HepG2 (cell line): ENCODE measurements around the gene ILKAP. TPM values are rescaled to one million over a fixed set of nuclear protein-coding genes. Genes with fewer than 3 reads are reported as not detected.

Experiments used
- ATAC-seq: fragments of 200-7000 bp; cut with Tn5 transposase; 3 replicates; pipeline ENCODE4 v1.9.1; 2020; ENCODE audit warnings: mild to moderate bottlenecking, moderate library complexity
- BruUV-seq: library from RNA; stranded (reverse); fragments of 400-500 nt; replicated peaks from 2 replicates; lab custom pipeline; 2021; lab: Mats Ljungman, UMichigan
- CTCF ChIA-PET: fragments of 300-600 bp; formaldehyde crosslinking; extraction: SDS; loops from one replicate; lab custom pipeline; 2021; ENCODE audit warnings: low total read pairs, inconsistent platforms, low intra/inter-chr PET ratio; lab: Yijun Ruan, JAX
- POLR2A ChIA-PET: fragments of 350-600 bp; sonication (Branson Sonifier 250); formaldehyde crosslinking; loops from one replicate; lab custom pipeline; 2020; ENCODE audit warnings: antibody characterized with exemption, inconsistent platforms; lab: Yijun Ruan, JAX
- DNase-seq: peaks from one replicate; pipeline ENCODE4 v3.0.0-alpha.2; 2015; ENCODE audit warnings: low spot score
- FAIRE-seq: peaks from 3 replicates; lab custom pipeline; 2011; peaks lifted over from hg19 to GRCh38; lab: Jason Lieb, UNC
- H2AFZ ChIP-seq: one replicate; pipeline ENCODE4 v1.6.1; 2011; ENCODE audit warnings: low read length, inconsistent platforms
- H3K27ac ChIP-seq: fragments of 300-600 bp; 3 replicates; pipeline ENCODE4 v1.8.0; 2011; ENCODE audit warnings: mixed run types, mild to moderate bottlenecking, mixed read lengths, low read length, inconsistent platforms; ENCODE audit not compliant: insufficient read depth; ENCODE audit errors: extremely low read length
- H3K27me3 ChIP-seq, 2 experiments: fragments of 200-600 bp in 1 of 2; 2 replicates in 1 of 2; 3 replicates in 1 of 2; pipeline versions ENCODE4 v1.6.0 to v1.8.0; 2011; ENCODE audit warnings: low read length in 2 of 2, mild to moderate bottlenecking in 2 of 2, moderate library complexity in 2 of 2, inconsistent platforms in 1 of 2; ENCODE audit not compliant: insufficient read depth in 2 of 2, control insufficient read depth in 1 of 2
- H3K36me3 ChIP-seq, 2 experiments: fragments of 200-600 bp in 1 of 2; replicated peaks in 1 of 2; 2 replicates in 1 of 2; 3 replicates in 1 of 2; pipeline versions ENCODE4 v1.5.1 to v1.8.0; 2011; ENCODE audit warnings: low read length in 2 of 2, inconsistent platforms in 1 of 2; ENCODE audit not compliant: insufficient read depth in 2 of 2, control insufficient read depth in 1 of 2
- H3K4me1 ChIP-seq: 2 replicates; pipeline ENCODE4 v1.5.1; 2012; ENCODE audit warnings: low read length, inconsistent platforms; ENCODE audit not compliant: insufficient read depth
- H3K4me2 ChIP-seq: 2 replicates; pipeline ENCODE4 v1.6.0; 2011; ENCODE audit warnings: low read depth, low read length, inconsistent platforms
- H3K4me3 ChIP-seq, 3 experiments: fragments of 200-600 bp in 1 of 3; sonication (generic), shearing (Covaris generic) in 1 of 3; replicated peaks in 1 of 3; 2 replicates each; pipeline ENCODE4 v1.5.1; 2011 to 2016; ENCODE audit warnings: low read length in 3 of 3, inconsistent platforms in 2 of 3, low read depth in 2 of 3, mild to moderate bottlenecking in 2 of 3, control low read depth in 1 of 3, mixed read lengths in 1 of 3; ENCODE audit not compliant: insufficient read depth in 1 of 3
- H3K79me2 ChIP-seq: one replicate; pipeline ENCODE4 v1.6.1; 2011; ENCODE audit warnings: low read length, inconsistent platforms; ENCODE audit not compliant: insufficient read depth
- H3K9ac ChIP-seq: 2 replicates; pipeline ENCODE4 v1.6.0; 2011; ENCODE audit warnings: mild to moderate bottlenecking, low read depth, low read length, inconsistent platforms; ENCODE audit not compliant: insufficient read depth
- H3K9me3 ChIP-seq: 2 replicates; pipeline ENCODE4 v1.5.1; 2012; ENCODE audit warnings: mild to moderate bottlenecking, low read length
- H4K20me1 ChIP-seq: 2 replicates; pipeline ENCODE4 v1.6.0; 2011; ENCODE audit warnings: inconsistent platforms, mild to moderate bottlenecking, low read length, moderate library complexity; ENCODE audit not compliant: insufficient read depth
- ATRX ChIP-seq: sonication (generic); formaldehyde crosslinking; IDR thresholded peaks from 2 replicates; pipeline ENCODE4 v1.4.0; 2020; ENCODE audit warnings: missing genetic modification reagents, borderline replicate concordance
- FOXK2 ChIP-seq: fragments of 450-650 bp; IDR thresholded peaks from 2 replicates; pipeline ENCODE4 v1.6.1; 2016
- HNRNPH1 ChIP-seq: fragments of 200-400 bp; formaldehyde crosslinking; optimal IDR thresholded peaks from 2 replicates; pipeline ENCODE3; 2017; ENCODE audit warnings: mild to moderate bottlenecking, low read depth, low read length
- NBN ChIP-seq: fragments of 450-650 bp; conservative IDR thresholded peaks from 2 replicates; pipeline ENCODE4 v1.6.1; 2017
- PTBP1 ChIP-seq: fragments of 200-400 bp; formaldehyde crosslinking; IDR thresholded peaks from 2 replicates; pipeline ENCODE4 v1.6.1; 2018; ENCODE audit warnings: low read length, low read depth; ENCODE audit not compliant: poor library complexity, severe bottlenecking
- RARG ChIP-seq: sonication (generic); formaldehyde crosslinking; IDR thresholded peaks from 2 replicates; pipeline ENCODE4 v1.4.0; 2020; ENCODE audit warnings: low read depth, mild to moderate bottlenecking, missing genetic modification reagents
- RBAK ChIP-seq: sonication (generic); formaldehyde crosslinking; IDR thresholded peaks from 2 replicates; pipeline ENCODE4 v1.5.1; 2020; ENCODE audit warnings: mild to moderate bottlenecking, missing genetic modification reagents
- SIN3A ChIP-seq: IDR thresholded peaks from 2 replicates; pipeline ENCODE4 v1.6.1; 2011; ENCODE audit warnings: low read depth, mild to moderate bottlenecking, control low read depth, low read length, borderline replicate concordance
- TEAD3 ChIP-seq: optimal IDR thresholded peaks from 2 replicates; pipeline ENCODE3; 2016; ENCODE audit warnings: borderline replicate concordance
- THAP11 ChIP-seq: IDR thresholded peaks from 2 replicates; pipeline ENCODE4 v1.6.1; 2016; ENCODE audit warnings: missing biosample characterization, missing genetic modification reagents
- ZFP37 ChIP-seq: sonication (generic); formaldehyde crosslinking; IDR thresholded peaks from 2 replicates; pipeline ENCODE4 v1.4.0; 2020; ENCODE audit warnings: missing genetic modification reagents, borderline replicate concordance
- ZNF33B ChIP-seq: sonication (generic); formaldehyde crosslinking; IDR thresholded peaks from 2 replicates; pipeline ENCODE4 v1.5.1; 2020; ENCODE audit warnings: mild to moderate bottlenecking, missing genetic modification reagents
- ZNF343 ChIP-seq: sonication (generic); formaldehyde crosslinking; IDR thresholded peaks from 2 replicates; pipeline ENCODE4 v1.4.0; 2020; ENCODE audit warnings: mild to moderate bottlenecking, missing genetic modification reagents
- ZNF430 ChIP-seq: sonication (generic); formaldehyde crosslinking; IDR thresholded peaks from 2 replicates; pipeline ENCODE4 v1.9.0; 2021; ENCODE audit warnings: mild to moderate bottlenecking, missing genetic modification reagents
- ZNF432 ChIP-seq: sonication (generic); formaldehyde crosslinking; IDR thresholded peaks from 2 replicates; pipeline ENCODE4 v1.5.0; 2020; ENCODE audit warnings: missing genetic modification reagents, mild to moderate bottlenecking, borderline replicate concordance
- ZNF570 ChIP-seq: sonication (generic); formaldehyde crosslinking; IDR thresholded peaks from 2 replicates; pipeline ENCODE4 v1.4.0; 2020; ENCODE audit warnings: mild to moderate bottlenecking, missing genetic modification reagents, borderline replicate concordance
- ZNF598 ChIP-seq: sonication (generic); formaldehyde crosslinking; IDR thresholded peaks from 2 replicates; pipeline ENCODE4 v1.5.1; 2020; ENCODE audit warnings: mild to moderate bottlenecking, missing genetic modification reagents, borderline replicate concordance
- WGBS: methylation state at CpG from one replicate; pipeline ENCODE4 v1.1.6; 2017; ENCODE audit warnings: low lambda C conversion rate; 5-methylcytosine and 5-hydroxymethylcytosine counted together
- in situ Hi-C: cut with HindIII; loops from 2 replicates; pipeline ENCODE4 v1.10.0; 2017; ENCODE audit warnings: low pct_unique_long_range_greater_than_20kb; ENCODE audit not compliant: extremely low pct_ligation_motif_present
- intact Hi-C: fragments of 100-400 bp; cut with micrococcal nuclease; formaldehyde crosslinking; loops from one replicate; pipeline ENCODE4 v1.10.0; 2022; ENCODE audit not compliant: unreplicated experiment
- polyA plus RNA-seq, 8 experiments: library from polyadenylated mRNA; depleted of rRNA in 3 of 8; stranded (reverse) in 7 of 8; unstranded in 1 of 8; fragments of >200 nt; fragmentation: Illumina TruSeq in 4 of 8; extraction: Trizol in 4 of 8; gene quantifications; 2 replicates each; pipeline versions ENCODE4 v1.2.1 to v1.2.3, GENCODE V29; 2011 to 2016; ENCODE audit warnings: low read depth in 4 of 8, missing spikeins in 1 of 8, mixed read lengths in 1 of 8; ENCODE audit not compliant: insufficient read depth in 1 of 8
- total RNA-seq, 5 experiments: library from RNA; depleted of rRNA; stranded (reverse); fragments of >200 nt; fragmentation: Illumina TruSeq; extraction: Trizol; gene quantifications; 2 replicates each; pipeline ENCODE4 v1.2.3, GENCODE V29; 2016; ENCODE audit warnings: low read depth in 1 of 5
- TF ChIP-seq, protein P1 (sequence below): sonication (generic); formaldehyde crosslinking; IDR thresholded peaks from 2 replicates; pipeline ENCODE4 v1.8.1; 2023; ENCODE audit warnings: mild to moderate bottlenecking, missing genetic modification reagents
- TF ChIP-seq, protein P2 (sequence below): sonication (generic); formaldehyde crosslinking; IDR thresholded peaks from 2 replicates; pipeline ENCODE4 v1.4.0; 2020; ENCODE audit warnings: missing genetic modification reagents
- TF ChIP-seq, protein P3 (sequence below): sonication (generic); formaldehyde crosslinking; conservative IDR thresholded peaks from 2 replicates; pipeline ENCODE4 v1.4.0; 2020; ENCODE audit warnings: missing genetic modification reagents

Gene ILKAP
- total and polyA plus RNA-seq, 2 of the 13 experiments (the other 11 are each of a cell fraction or from before 2014, with no cell fraction given): 29.6 to 33.1 TPM

DNA sequence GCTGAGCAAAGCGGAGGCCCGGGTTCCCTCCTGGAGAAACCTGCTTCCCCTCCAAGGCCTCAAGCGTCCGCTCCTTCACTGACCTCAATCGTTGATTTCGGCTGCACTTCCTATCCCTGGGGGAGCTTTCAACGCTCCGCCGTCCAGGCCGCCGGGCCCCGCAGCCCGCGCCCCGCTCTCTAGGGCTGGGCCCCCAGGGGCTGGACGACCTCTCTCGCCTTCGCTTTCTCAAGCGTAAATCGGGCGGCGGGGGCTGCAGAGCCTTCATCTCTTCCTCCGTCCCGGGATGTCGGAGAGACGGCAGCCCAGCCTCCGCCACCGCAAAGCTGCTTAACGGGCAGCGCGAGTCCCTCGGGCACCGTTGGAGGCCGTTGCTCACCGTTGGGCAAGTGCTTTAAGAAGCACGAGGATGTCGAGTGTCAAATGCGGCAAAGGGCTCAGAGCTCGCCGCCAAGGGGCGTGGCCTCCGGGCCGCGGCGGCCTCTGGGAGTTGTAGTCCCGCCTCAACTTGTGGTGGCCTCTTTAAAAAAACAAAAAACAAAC is 27.8 kb upstream of the ILKAP start:
- no peaks in the 10 kb centered on the region for H3K79me2 ChIP-seq
- H3K9ac ChIP-seq: no peak overlapping the region
- no peak for FAIRE-seq
- CTCF ChIA-PET: no interaction called here
- no peak overlapping the region for H3K27ac ChIP-seq
- no TSS peak for BruUV-seq
- no peak for ATAC-seq
- no peak overlapping the region for H2AFZ ChIP-seq
- 74% methylated on average over 46 of the region's 46 CpGs for WGBS
- H3K4me2 ChIP-seq: no peak overlapping the region
- POLR2A ChIA-PET: no interaction called here
- no peaks in the 10 kb centered on the region for H3K9me3 ChIP-seq
- H3K4me3 ChIP-seq: no peak overlapping the region
- no peaks in the 10 kb centered on the region for H3K36me3 ChIP-seq
- DNase-seq: no peak
- H3K4me1 ChIP-seq: peaks cover under 1% of the 10 kb centered on the region; the same call in 1 of the 2 replicates
- H4K20me1 ChIP-seq: no peaks in the 10 kb centered on the region
- in situ Hi-C loops: no loop called here
- intact Hi-C loops: no loop called here
- H3K27me3 ChIP-seq: peaks cover 9 to 44% of the 10 kb centered on the region in 2 experiments
- no peak for TF ChIP-seq RARG (CRISPR knock-in tag)
- TF ChIP-seq ZNF570: no peak
- no peak for TF ChIP-seq ZNF598 (CRISPR knock-in tag)
- TF ChIP-seq RBAK (CRISPR knock-in tag): no peak
- TF ChIP-seq PTBP1: no peak
- TF ChIP-seq FOXK2: no peak
- TF ChIP-seq, protein P1, sequence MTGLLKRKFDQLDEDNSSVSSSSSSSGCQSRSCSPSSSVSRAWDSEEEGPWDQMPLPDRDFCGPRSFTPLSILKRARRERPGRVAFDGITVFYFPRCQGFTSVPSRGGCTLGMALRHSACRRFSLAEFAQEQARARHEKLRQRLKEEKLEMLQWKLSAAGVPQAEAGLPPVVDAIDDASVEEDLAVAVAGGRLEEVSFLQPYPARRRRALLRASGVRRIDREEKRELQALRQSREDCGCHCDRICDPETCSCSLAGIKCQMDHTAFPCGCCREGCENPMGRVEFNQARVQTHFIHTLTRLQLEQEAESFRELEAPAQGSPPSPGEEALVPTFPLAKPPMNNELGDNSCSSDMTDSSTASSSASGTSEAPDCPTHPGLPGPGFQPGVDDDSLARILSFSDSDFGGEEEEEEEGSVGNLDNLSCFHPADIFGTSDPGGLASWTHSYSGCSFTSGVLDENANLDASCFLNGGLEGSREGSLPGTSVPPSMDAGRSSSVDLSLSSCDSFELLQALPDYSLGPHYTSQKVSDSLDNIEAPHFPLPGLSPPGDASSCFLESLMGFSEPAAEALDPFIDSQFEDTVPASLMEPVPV: no peak
- TF ChIP-seq, protein P2, sequence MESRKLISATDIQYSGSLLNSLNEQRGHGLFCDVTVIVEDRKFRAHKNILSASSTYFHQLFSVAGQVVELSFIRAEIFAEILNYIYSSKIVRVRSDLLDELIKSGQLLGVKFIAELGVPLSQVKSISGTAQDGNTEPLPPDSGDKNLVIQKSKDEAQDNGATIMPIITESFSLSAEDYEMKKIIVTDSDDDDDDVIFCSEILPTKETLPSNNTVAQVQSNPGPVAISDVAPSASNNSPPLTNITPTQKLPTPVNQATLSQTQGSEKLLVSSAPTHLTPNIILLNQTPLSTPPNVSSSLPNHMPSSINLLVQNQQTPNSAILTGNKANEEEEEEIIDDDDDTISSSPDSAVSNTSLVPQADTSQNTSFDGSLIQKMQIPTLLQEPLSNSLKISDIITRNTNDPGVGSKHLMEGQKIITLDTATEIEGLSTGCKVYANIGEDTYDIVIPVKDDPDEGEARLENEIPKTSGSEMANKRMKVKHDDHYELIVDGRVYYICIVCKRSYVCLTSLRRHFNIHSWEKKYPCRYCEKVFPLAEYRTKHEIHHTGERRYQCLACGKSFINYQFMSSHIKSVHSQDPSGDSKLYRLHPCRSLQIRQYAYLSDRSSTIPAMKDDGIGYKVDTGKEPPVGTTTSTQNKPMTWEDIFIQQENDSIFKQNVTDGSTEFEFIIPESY: peak; percentile 52; the same call in 1 of the 2 replicates
- no peak for TF ChIP-seq NBN
- TF ChIP-seq ZNF343: no peak
- TF ChIP-seq, protein P3, sequence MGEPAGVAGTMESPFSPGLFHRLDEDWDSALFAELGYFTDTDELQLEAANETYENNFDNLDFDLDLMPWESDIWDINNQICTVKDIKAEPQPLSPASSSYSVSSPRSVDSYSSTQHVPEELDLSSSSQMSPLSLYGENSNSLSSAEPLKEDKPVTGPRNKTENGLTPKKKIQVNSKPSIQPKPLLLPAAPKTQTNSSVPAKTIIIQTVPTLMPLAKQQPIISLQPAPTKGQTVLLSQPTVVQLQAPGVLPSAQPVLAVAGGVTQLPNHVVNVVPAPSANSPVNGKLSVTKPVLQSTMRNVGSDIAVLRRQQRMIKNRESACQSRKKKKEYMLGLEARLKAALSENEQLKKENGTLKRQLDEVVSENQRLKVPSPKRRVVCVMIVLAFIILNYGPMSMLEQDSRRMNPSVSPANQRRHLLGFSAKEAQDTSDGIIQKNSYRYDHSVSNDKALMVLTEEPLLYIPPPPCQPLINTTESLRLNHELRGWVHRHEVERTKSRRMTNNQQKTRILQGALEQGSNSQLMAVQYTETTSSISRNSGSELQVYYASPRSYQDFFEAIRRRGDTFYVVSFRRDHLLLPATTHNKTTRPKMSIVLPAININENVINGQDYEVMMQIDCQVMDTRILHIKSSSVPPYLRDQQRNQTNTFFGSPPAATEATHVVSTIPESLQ (CRISPR knock-in tag): no peak
- no peak for TF ChIP-seq ZNF430 (CRISPR knock-in tag)
- TF ChIP-seq HNRNPH1: no peak
- no peak for TF ChIP-seq ZNF33B (CRISPR knock-in tag)
- no peak for TF ChIP-seq ATRX (CRISPR knock-in tag)
- no peak for TF ChIP-seq SIN3A
- TF ChIP-seq THAP11 (CRISPR knock-in tag): peak; percentile 90
- TF ChIP-seq ZFP37: no peak
- TF ChIP-seq ZNF432 (CRISPR knock-in tag): no peak
- TF ChIP-seq TEAD3 (CRISPR knock-in tag): no peak
